Ishikawa (cell line): ENCODE results near the gene PODN.

ENCODE experiments used
- CEBPB ChIP-seq: IDR thresholded peaks from 2 replicates; pipeline ENCODE4 v1.6.1; 2012
- CREB1 ChIP-seq: IDR thresholded peaks from 2 replicates; pipeline ENCODE4 v1.6.1; 2012; ENCODE audit warnings: low read depth
- EGR1 ChIP-seq: IDR thresholded peaks from 2 replicates; pipeline ENCODE4 v1.6.1; 2012
- EP300 ChIP-seq: IDR thresholded peaks from 2 replicates; pipeline ENCODE4 v1.6.1; 2012; ENCODE audit warnings: borderline replicate concordance
- FOXM1 ChIP-seq: IDR thresholded peaks from 2 replicates; pipeline ENCODE4 v1.6.1; 2012; ENCODE audit warnings: low read depth, borderline replicate concordance
- NFIC ChIP-seq: IDR thresholded peaks from 2 replicates; pipeline ENCODE4 v1.6.1; 2012
- RAD21 ChIP-seq: IDR thresholded peaks from 2 replicates; pipeline ENCODE4 v1.6.1; 2012; ENCODE audit warnings: low read depth
- REST ChIP-seq: IDR thresholded peaks from 2 replicates; pipeline ENCODE4 v1.6.1; 2012; ENCODE audit warnings: low read depth, mild to moderate bottlenecking
- TAF1 ChIP-seq: IDR thresholded peaks from 2 replicates; pipeline ENCODE4 v1.6.1; 2012; ENCODE audit warnings: low read depth, mild to moderate bottlenecking
- TCF12 ChIP-seq: IDR thresholded peaks from 2 replicates; pipeline ENCODE4 v1.6.1; 2012; ENCODE audit warnings: low read depth
- TEAD4 ChIP-seq: IDR thresholded peaks from 2 replicates; pipeline ENCODE4 v1.6.1; 2012
- USF1 ChIP-seq: IDR thresholded peaks from 2 replicates; pipeline ENCODE4 v1.6.1; 2012
- YY1 ChIP-seq: IDR thresholded peaks from 2 replicates; pipeline ENCODE4 v1.6.1; 2012; ENCODE audit warnings: low read depth
- ZBTB7A ChIP-seq: IDR thresholded peaks from 2 replicates; pipeline ENCODE4 v1.6.1; 2012; ENCODE audit warnings: low read depth
- TF ChIP-seq, protein P1 (sequence below): IDR thresholded peaks from 2 replicates; pipeline ENCODE4 v1.6.1; 2012

PODN gene

GRCh38 chr1:53104289-53104913 is 42.4 kb downstream of the PODN start:
- TF ChIP-seq TAF1, result no peak
- TF ChIP-seq CEBPB, result no peak
- no peak for TF ChIP-seq TCF12
- TF ChIP-seq FOXM1, result no peak
- TF ChIP-seq EGR1, result no peak
- no peak for TF ChIP-seq NFIC
- no peak for TF ChIP-seq TEAD4
- no peak for TF ChIP-seq CREB1
- no peak for TF ChIP-seq USF1
- TF ChIP-seq YY1, result no peak
- no peak for TF ChIP-seq ZBTB7A
- no peak for TF ChIP-seq EP300
- no peak for TF ChIP-seq REST
- TF ChIP-seq, protein P1, sequence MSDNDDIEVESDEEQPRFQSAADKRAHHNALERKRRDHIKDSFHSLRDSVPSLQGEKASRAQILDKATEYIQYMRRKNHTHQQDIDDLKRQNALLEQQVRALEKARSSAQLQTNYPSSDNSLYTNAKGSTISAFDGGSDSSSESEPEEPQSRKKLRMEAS, result no peak

- TF ChIP-seq USF1 (no peak), YY1 (no peak), TAF1 (no peak), CREB1 (no peak), REST (no peak), FOXM1 (no peak), TEAD4 (no peak), EP300 (no peak), CEBPB (no peak), TCF12 (no peak), NFIC (no peak), EGR1 (no peak)
- TF ChIP-seq, protein P1, result no peak
Observed at GRCh38 chr1:53107090-53107489, 45.1 kb downstream of the PODN start.

GRCh38 chr1:53107570-53108322 is 45.7 kb downstream of the PODN start:
- TF ChIP-seq ZBTB7A, result no peak
- TF ChIP-seq FOXM1, result no peak
- no peak for TF ChIP-seq TEAD4
- no peak for TF ChIP-seq EGR1
- TF ChIP-seq EP300, result no peak
- TF ChIP-seq USF1, result no peak
- TF ChIP-seq REST, result no peak
- no peak for TF ChIP-seq CEBPB
- no peak for TF ChIP-seq RAD21
- no peak for TF ChIP-seq CREB1
